ENCODE data around the gene SEMA5A.

Gene SEMA5A

DNA sequence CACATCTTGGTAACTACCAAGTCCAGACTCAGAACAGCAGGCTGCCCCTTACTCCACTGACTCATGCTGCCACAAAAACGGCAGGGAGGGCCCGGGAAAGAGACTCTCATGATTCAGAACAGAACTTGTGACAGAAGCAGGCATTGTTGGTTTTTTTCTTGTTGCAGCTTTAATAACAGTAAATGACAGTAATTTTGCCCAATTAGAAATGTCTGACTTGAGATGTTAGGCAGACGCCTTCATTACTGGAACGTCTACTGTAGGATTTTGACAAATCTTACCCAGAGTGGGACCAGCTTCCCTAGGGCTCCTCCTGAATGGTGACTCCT is 77.9 kb downstream of the SEMA5A start:
- peak; percentile 90 for DNase-seq

DNA sequence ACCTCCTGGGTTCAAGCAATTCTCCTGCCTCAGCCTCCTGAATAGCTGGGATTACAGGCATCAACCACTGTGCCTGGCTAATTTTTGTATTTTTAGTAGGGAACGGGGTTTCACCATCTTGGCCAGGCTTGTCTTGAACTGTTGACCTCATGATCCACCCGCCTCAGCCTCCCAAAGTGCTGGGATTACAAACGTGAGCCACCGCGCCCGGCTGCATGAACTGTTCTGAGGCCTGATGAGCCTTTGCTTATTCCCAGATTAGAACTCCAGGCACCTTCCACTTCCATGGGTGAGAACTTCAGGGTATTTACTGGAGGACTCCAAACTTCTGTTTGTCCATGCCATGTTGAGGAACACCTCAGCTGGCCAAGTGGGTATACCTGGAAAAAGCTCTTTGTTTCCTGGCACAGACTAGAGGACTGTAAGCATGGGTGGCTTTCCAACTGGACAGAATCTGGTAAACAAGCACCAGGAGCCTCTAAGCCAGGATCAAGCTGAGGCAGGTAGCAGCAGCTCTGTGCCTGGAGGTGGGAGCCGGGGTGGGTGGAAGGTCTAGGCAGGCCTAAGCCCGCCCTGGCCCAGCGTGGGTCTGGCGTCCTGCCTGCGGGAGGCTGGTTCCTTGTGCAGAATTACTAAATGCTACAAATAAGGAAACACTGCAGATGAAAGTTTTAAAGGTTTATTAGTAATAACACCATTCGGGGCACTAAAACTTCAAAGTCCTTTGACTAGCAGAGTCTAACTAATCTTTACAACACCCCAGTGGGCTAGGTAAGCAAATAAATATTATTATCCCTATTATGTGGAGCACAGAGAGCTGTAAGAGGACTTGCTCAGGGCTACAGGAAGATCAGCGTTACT is 78.4 kb downstream of the SEMA5A start:
- no peak for DNase-seq

DNA sequence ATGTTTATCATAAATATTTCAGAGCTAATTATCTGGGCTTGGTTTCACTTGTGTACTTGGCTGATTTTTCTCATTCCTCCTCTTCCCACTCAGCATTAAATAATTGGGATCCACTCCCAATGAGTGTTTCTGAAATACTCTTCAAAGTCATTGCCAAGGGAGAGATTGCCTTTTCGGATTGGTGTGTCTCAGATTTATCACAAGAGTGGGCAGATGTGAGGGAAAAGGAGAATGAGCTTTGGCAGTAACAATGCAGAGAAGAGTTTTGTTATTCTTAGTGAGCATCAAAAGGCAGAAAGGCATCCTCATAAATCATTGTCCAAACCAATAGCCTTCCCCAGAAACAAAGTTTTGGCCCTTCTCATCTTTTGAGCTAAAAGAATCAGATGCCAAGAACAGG is 79.2 kb downstream of the SEMA5A start:
- no peak for DNase-seq

GRCh38 chr5:9464478-9464877 is 81.4 kb downstream of the SEMA5A start:
- no peak for DNase-seq

GRCh38 chr5:9462109-9462508 is 83.8 kb downstream of the SEMA5A start:
- no peak for DNase-seq

DNA sequence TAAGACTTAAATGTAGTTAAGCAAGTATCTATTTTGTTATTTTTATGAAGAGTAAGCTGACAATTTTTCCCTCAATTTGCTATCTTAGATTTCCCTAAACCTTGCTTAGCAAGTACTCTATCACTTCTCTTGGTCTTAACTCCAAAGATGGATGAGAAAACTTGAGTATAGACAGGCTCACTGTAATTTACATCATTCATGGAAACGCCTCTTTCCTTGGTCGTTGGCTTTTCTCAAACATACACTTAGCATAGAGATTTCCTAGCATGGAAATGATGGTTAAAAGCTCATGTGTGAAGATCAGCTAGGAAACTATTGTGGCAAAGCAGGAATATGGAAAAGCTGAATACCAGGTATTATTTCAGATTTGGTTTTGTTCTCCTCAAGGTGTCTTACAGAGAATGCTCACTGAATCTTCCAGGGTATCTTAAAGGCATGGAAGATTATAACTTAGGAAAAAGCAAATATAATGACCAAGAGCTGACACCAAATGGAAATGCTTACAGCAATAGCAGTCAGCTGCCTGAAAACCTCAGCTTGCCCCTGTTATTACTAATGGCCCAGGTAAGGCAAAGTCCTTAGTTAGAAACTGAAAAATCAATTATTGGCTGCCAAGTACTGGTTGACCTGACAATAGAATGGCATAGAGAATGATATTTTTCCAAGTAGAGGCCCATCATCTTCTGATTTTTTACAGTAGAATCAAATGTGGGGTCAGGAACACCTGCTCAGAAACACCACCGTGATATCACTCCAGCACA is 84.8 kb downstream of the SEMA5A start:
- no peak for DNase-seq

GRCh38 chr5:9456435-9457042 is 89.3 kb downstream of the SEMA5A start:
- DNase-seq: peak; percentile 92

GRCh38 chr5:9455826-9456434 is 89.9 kb downstream of the SEMA5A start:
- DNase-seq: no peak

- no peak for DNase-seq
These were observed 91.4 kb downstream of the SEMA5A start for GRCh38 chr5:9454491-9454890.

DNA sequence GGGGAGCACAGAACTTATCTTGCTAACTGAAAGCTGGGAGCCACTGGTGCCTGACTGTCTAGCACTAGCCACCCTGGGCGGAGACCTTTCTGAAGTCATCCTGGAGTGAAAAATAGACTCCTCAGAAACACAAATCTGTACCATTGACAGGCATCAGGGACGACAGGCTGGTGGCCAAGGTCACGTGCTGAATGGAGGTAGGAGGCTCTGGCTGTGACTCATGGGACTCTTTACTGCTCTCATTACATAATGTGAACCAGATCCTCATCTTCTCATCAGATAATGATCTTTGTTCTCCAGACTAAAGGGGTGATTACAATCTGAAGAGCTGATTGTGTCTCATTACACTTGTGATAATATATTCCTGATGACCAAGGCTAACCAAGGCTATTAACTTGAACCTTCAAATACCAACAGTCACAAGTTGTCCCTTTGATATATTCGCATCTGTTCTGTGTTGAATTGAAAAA is 91.8 kb downstream of the SEMA5A start:
- DNase-seq: peak; percentile 80

DNA sequence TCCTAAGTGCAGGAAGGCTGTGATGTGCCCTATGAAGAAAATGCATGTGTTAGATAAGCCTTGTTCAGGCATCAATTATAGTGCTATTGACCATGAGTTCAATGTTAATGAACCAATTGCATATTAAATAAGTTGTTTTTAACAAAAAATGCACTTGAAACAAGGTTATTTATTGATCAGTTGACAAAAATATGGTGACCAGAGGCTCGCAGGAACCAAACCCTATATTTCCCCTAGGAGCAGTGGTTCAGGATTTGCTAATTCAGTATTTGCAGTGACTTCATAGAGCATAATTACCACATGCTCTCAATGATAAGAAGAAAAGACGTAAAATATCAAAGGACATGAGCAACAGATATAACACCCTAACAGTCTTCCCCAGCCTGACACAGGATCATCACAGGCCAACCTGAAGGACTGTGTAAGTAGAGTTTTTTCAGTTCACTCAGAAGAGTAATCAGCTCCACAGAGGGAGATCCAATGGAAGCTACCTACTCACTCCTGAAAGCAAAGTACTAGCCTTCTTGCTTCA is 92.3 kb downstream of the SEMA5A start:
- no peak for DNase-seq

- DNase-seq: no peak
These were observed 93.7 kb downstream of the SEMA5A start for GRCh38 chr5:9452181-9452580.

GRCh38 chr5:9451037-9451436 is 94.8 kb downstream of the SEMA5A start:
- no peak for DNase-seq

- DNase-seq: no peak
These were observed 98.2 kb downstream of the SEMA5A start for GRCh38 chr5:9447691-9448090.

- DNase-seq: no peak
These were observed 100.0 kb downstream of the SEMA5A start for GRCh38 chr5:9445826-9446388.

GRCh38 chr5:9444346-9444745 is 101.5 kb downstream of the SEMA5A start:
- DNase-seq: no peak

- peak; percentile 28 for DNase-seq
These were observed 104.3 kb downstream of the SEMA5A start for GRCh38 chr5:9441610-9442009.

GRCh38 chr5:9440517-9440916 is 105.4 kb downstream of the SEMA5A start:
- peak; percentile 83 for DNase-seq

DNA sequence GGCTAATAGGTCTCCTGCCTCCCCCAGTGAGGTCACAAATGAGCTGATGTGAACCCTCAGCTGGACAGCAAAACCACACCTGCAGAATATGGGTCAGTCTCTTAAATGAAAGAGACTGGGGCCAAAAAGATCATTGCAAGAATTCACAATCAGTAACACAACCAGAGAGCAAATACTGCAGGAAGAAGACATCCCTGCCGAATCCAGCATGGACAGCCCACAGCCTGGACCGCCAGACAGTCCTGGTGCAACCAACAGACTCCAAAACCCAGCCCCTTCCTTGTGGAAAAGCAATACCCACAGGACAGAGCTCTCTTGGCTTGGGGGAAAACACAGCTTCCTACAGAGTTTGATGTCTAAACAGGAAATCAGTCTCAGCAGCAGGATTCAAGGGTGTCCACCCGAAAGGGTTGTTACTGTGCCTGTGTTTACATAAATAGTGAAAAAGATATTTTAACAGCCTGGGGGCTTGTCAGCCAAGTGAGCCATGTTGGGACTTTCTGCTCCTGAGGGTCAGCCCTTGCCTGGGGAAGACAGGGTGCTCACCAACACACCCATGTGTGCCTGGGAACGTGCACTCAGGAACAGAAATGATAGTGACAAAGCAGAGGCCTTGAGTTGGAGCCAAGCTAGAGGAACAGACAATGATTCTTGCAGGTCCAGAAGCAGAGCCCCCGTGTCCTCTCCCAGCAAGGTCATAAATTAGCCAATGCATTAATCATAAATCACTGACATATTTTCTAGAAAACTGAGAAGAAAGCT is 106.2 kb downstream of the SEMA5A start:
- peak; percentile 17 for DNase-seq

DNA sequence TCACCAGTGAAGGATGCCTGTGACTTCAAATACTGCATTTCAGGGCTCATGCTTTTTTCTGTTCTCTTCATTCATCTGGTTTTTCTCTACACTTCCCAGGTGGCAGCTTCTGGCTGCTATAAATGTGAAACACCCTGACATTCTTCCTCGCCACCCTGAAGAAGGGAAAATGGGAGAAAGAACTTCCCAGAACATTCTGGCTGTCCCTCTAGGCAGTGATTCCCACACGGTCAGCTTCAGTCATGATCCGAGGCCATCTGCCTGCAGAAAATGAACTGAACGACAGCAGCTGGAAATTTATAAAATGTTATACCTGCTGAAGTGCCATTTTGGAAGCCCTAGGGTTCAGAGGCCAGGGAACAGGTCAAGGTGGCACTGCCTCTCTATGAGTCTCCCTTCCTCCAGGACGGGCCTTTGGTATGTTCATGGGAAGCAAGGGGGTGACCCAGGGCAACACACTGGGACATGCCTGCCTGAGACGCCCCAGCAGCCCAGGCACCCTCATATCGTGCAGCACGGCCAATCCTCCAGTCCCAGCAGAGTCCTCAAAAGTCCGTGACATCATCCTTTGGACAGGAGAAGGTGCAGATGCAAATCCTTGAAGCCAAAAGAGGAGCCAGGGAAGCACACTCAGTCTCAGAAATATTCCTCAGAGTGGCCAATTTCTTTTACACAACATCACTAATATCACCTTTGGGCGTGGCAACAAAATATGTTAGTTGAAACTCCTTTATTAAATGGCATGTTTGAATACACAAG is 107.1 kb downstream of the SEMA5A start:
- DNase-seq: no peak

DNA sequence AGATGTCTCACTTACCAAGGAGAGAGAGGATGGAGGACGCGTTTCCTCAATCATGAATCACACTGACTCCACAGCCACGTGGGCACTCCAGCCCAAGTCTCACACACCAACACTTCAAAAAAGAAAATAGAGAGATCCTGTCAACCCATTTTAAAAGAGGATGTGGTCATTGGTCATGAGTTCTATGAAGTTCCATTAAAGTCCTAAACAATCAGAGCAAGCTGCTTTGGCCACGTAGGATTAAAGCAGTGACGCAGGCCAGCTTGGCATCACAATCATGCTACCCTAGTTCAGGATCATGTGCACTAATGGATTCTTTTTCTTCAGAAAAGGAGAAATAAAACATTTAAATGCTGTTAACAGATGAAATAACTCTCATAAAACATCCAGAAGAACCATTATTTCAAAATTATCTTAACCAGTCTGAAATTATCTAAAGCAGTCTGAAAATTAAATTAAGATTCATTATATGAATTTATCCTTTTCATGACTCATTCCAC is 108.1 kb downstream of the SEMA5A start:
- DNase-seq: peak; percentile 73
